Body of pancreas (tissue), 4 donors: ENCODE measurements around the gene SLC25A10. TPM values are rescaled to one million over a fixed set of nuclear protein-coding genes. Genes with fewer than 3 reads are reported as not detected.

Experiments used
- ATAC-seq: fragments of 150-250 bp; one replicate; pipeline ENCODE4 v1.9.1; 2016
- DNase-seq, 4 donors: peaks; one replicate each; pipeline ENCODE4 v3.0.0-alpha.2; 2019
- H3K27ac ChIP-seq, 4 donors: fragments of 200-600 bp; sonication (generic); 1 replicate in 3 of 4; 2 replicates in 1 of 4; pipeline versions ENCODE4 v1.5.1 to v1.6.1; 2016 to 2019; ENCODE audit warnings: mild to moderate bottlenecking in 1 of 4, mixed read lengths in 1 of 4, moderate library complexity in 1 of 4
- H3K27me3 ChIP-seq, 2 donors: fragments of 200-600 bp; sonication (generic); one replicate each; pipeline ENCODE4 v1.6.0; 2016; ENCODE audit warnings: mild to moderate bottlenecking in 1 of 2
- H3K36me3 ChIP-seq, 2 donors: fragments of 200-600 bp; sonication (generic); replicated peaks in 1 of 2; 2 replicates each; pipeline ENCODE4 v1.5.1; 2016; ENCODE audit warnings: low read depth in 2 of 2; ENCODE audit not compliant: insufficient read depth in 1 of 2
- H3K4me1 ChIP-seq: fragments of 200-600 bp; sonication (generic); one replicate; pipeline ENCODE4 v1.6.0; 2016
- H3K4me3 ChIP-seq, 2 donors: fragments of 200-600 bp; sonication (generic); 1 replicate in 1 of 2; 2 replicates in 1 of 2; pipeline ENCODE4 v1.5.1; 2016 to 2019
- H3K9me3 ChIP-seq, 3 donors: fragments of 200-600 bp; sonication (generic); 1 replicate in 2 of 3; 2 replicates in 1 of 3; pipeline ENCODE4 v1.5.1; 2016
- POLR2A ChIP-seq, 3 donors: fragments of 450-650 bp; IDR thresholded peaks; one replicate each; pipeline ENCODE4 v1.6.1; 2016; ENCODE audit warnings: antibody characterized with exemption in 3 of 3, mild to moderate bottlenecking in 2 of 3
- WGBS, 2 donors: methylation state at CpG; one replicate each; pipeline ENCODE4 v1.1.5; 2017; 5-methylcytosine and 5-hydroxymethylcytosine counted together
- intact Hi-C: fragments of 100-400 bp; cut with DNase I; formaldehyde crosslinking; loops from one replicate; pipeline ENCODE4 v1.15.1; 2023
- total RNA-seq, 2 donors: library from RNA; depleted of rRNA; stranded (reverse); fragments of >200 nt; gene quantifications; one replicate each; pipeline ENCODE4 v1.1.0, GENCODE V29; 2016
- TF ChIP-seq, protein P1 (sequence below), 7 experiments: fragments of 450-650 bp in 4 of 7; fragments of 200-600 bp in 3 of 7; sonication (generic) in 3 of 7; IDR thresholded peaks; one replicate each; pipeline ENCODE4 v1.5.1; 2016 to 2019; ENCODE audit warnings: antibody characterized with exemption in 7 of 7

SLC25A10 gene
- total RNA-seq, 2 donors from 2014 or later = 15.8 to 18.9 TPM

- Histone ChIP-seq H3K27me3 (no peaks in the 10 kb centered on the region), H3K4me3 (peak overlapping the region; percentile 45 to 58), H3K27ac (peak overlapping the region; percentile 91 to 95 (median 94)), H3K36me3 (peaks cover 0 to under 1% of the 10 kb centered on the region in 2 donors), H3K4me1 (peaks cover 54% of the 10 kb centered on the region), H3K9me3 (no peaks in the 10 kb centered on the region)
- TF ChIP-seq POLR2A (IDR thresholded peaks at IDR 0.05) = peak in 1 of 3 donors; percentile 19
- TF ChIP-seq, protein P1, sequence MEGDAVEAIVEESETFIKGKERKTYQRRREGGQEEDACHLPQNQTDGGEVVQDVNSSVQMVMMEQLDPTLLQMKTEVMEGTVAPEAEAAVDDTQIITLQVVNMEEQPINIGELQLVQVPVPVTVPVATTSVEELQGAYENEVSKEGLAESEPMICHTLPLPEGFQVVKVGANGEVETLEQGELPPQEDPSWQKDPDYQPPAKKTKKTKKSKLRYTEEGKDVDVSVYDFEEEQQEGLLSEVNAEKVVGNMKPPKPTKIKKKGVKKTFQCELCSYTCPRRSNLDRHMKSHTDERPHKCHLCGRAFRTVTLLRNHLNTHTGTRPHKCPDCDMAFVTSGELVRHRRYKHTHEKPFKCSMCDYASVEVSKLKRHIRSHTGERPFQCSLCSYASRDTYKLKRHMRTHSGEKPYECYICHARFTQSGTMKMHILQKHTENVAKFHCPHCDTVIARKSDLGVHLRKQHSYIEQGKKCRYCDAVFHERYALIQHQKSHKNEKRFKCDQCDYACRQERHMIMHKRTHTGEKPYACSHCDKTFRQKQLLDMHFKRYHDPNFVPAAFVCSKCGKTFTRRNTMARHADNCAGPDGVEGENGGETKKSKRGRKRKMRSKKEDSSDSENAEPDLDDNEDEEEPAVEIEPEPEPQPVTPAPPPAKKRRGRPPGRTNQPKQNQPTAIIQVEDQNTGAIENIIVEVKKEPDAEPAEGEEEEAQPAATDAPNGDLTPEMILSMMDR (IDR thresholded peaks at IDR 0.05) = peak in 5 of 7 experiments; percentile 7 to 39 (median 32)
- intact Hi-C loops = no loop called here
- DNase-seq (peak; percentile 55 to 65 (median 61)), ATAC-seq (peak; percentile 22)
- 1 to 10% methylated on average over 4 to 31 of the region's 41 CpGs for WGBS, 2 donors
These were observed 452 bp downstream of the SLC25A10 start for GRCh38 chr17:81712468-81713003.

DNA sequence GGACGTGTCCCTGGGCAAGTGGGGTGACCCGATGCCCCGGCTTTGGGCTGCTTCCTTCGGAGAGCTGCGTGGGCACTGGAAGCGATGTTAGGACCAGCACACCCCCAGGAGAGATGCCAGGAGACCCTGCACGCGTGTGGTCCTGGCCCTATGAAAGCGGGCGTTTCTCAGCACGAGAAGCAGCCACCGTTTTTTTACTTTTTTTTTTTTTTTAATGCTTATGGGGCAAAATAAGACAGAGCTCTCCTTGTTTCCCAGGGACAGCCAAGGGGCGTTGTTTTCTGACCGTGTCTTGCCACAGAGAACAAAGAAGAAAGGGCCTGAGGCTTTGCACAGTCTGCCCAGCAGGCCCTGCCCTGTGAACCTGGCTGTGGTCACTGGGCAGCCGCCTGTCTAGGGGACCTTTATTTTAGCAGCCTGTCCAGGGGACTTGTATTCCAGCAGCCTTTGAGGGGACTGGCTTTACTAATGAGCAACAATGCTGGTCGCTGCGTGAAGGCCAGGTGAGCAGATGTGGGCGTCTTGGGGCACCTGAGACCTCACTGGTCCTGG, 996 bp downstream of the SLC25A10 start:
- intact Hi-C loops = no loop called here
- no peaks in the 10 kb centered on the region for H3K9me3 ChIP-seq
- TF ChIP-seq, protein P1 (IDR thresholded peaks at IDR 0.05) = no peak
- TF ChIP-seq POLR2A (IDR thresholded peaks at IDR 0.05) = no peak
- DNase-seq (peak in 3 of 4 donors; percentile 38 to 54 (median 53)), ATAC-seq (peak; percentile 5)
- 12 to 14% methylated on average over 14 to 18 of the region's 18 CpGs for WGBS, 2 donors
- peaks cover 0 to 3% of the 10 kb centered on the region in 2 donors for H3K36me3 ChIP-seq
- H3K27ac ChIP-seq = peak overlapping the region; percentile 91 to 95 (median 94)
- H3K4me1 ChIP-seq = peaks cover 54% of the 10 kb centered on the region
- no peaks in the 10 kb centered on the region for H3K27me3 ChIP-seq
- H3K4me3 ChIP-seq = peak overlapping the region; percentile 45 to 58

- Histone ChIP-seq H3K9me3 (no peaks in the 10 kb centered on the region), H3K27ac (peak overlapping the region; percentile 68 to 95 (median 92)), H3K4me3 (peak overlapping the region; percentile 20 to 58), H3K27me3 (no peaks in the 10 kb centered on the region), H3K36me3 (peaks cover 0 to 3% of the 10 kb centered on the region in 2 donors), H3K4me1 (peaks cover 54% of the 10 kb centered on the region)
- intact Hi-C loops = no loop called here
- no peak for TF ChIP-seq POLR2A (IDR thresholded peaks at IDR 0.05)
- TF ChIP-seq, protein P1 (IDR thresholded peaks at IDR 0.05) = peak in 1 of 7 experiments; percentile 2
- ATAC-seq = peak; percentile 12
- 29% methylated on average over 17 to 36 of the region's 36 CpGs for WGBS, 2 donors
- DNase-seq = peak; percentile 53 to 71 (median 64)
These were observed 1.7 kb downstream of the SLC25A10 start for GRCh38 chr17:81713556-81714411.

GRCh38 chr17:81714412-81715106, 2.5 kb downstream of the SLC25A10 start:
- DNase-seq = no peak
- intact Hi-C loops = no loop called here
- ATAC-seq = no peak
- TF ChIP-seq POLR2A (IDR thresholded peaks at IDR 0.05) = no peak
- TF ChIP-seq, protein P1 (IDR thresholded peaks at IDR 0.05) = no peak
- Histone ChIP-seq H3K9me3 (no peaks in the 10 kb centered on the region), H3K4me3 (no peak overlapping the region), H3K4me1 (peaks cover 54% of the 10 kb centered on the region), H3K27me3 (no peaks in the 10 kb centered on the region), H3K36me3 (peaks cover 0 to 3% of the 10 kb centered on the region in 2 donors), H3K27ac (peak overlapping the region; percentile 68 to 95 (median 92))
- 83 to 86% methylated on average over 23 to 39 of the region's 39 CpGs for WGBS, 2 donors
